ENCODE measurements around the gene BCOR.

BCOR gene

DNA sequence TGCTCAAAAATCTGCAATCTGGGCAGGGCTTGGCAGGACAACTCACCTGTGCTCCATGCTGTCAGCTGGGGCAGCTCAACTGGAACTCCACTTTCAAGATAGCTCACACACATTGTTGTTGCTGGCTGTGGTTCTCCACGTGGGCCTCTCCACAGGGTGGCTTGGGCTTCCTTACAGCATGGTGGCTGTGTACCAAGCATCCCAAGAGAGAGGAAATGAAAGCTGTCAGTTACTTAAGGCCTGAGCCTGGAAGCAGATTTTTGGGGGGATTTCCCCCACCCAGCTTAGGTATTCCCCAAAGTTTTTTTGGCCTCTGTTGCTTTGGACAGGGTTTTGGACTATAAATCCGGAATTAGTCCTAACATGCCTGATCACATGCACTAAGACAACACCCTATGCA lies 81.0 kb downstream of the BCOR start:
- no peak for TF ChIP-seq CTCF (conservative IDR thresholded peaks at IDR 0.05; ENCODE audit: low read depth, low read length)
- H3K4me3 ChIP-seq (ENCODE audit: low read length) = no peak overlapping the region
- no peak for DNase-seq (ENCODE audit: low read depth)

DNA sequence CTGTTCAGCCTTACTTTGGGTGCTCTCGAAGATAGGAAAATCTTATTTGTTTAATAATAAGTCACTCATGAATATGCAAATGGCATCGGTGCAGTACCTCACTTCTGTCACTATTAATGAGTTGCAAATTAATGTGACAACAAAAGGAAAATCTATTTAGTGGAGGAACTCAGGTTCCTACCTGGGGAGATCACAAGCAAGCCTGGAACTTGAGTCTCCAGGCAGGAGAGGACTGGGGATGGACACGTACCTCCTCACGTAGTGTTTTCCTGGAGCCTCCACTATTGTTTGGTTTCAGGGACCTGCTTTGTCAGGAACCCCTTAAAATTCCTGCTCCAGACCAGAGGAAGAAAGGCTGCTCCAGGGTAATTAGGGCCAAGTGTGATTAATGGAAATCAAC lies 82.1 kb downstream of the BCOR start:
- no peak overlapping the region for H3K4me3 ChIP-seq (ENCODE audit: low read length)
- TF ChIP-seq CTCF (conservative IDR thresholded peaks at IDR 0.05; ENCODE audit: low read depth, low read length) = no peak
- DNase-seq (ENCODE audit: low read depth) = no peak

DNA sequence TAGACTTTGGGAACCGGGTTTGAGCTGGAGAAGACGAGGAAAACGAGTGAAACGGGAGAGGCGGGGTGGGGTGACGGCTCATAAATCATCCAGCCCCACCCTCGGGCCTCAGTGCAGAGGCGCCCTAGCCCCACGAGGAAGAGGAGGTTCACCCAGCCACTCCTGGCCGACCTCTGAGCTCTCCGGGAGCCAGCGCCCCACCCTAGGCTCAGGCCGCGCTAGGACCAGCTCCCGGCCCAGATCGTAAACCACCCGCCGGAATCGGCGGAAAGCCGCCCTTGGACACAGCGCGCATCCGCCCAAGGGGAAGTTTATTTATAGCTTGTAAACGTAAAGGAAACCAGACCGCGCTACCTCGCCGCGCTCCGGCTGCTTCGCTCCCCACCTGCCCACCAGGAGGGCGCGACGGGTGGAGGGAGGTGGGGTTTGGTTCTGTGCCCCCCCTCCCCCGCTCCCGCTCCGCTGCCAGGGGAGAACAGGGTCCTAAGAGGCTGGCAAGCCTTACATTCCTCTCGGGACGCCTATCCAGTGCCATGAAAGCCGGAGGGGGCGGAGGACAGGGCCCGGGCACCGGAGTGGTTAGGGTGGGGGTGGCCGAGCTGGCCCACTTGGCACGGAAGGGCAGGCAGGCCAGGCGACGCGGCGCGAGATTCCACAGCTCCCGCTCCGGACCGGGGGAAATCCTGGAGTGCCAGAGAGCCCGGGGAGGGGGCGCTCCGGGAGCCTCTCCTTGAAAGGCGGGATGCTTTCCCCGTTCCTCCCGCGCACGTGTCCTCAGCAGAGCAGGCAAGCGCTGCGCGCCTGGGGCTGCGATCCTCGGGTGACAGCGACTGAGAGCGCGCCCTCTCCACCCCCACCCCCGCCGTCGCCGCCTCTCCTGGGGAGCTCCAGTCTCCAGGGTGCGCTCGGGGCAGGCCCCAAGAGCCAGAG lies 84.2 kb downstream of the BCOR start:
- no peak for DNase-seq (ENCODE audit: low read depth)
- peak overlapping the region; percentile 52 for H3K4me3 ChIP-seq (ENCODE audit: low read length)
- no peak for TF ChIP-seq CTCF (conservative IDR thresholded peaks at IDR 0.05; ENCODE audit: low read depth, low read length)

- DNase-seq (ENCODE audit: low read depth) = no peak
- no peak for TF ChIP-seq CTCF (conservative IDR thresholded peaks at IDR 0.05; ENCODE audit: low read depth, low read length)
- peak overlapping the region; percentile 52 for H3K4me3 ChIP-seq (ENCODE audit: low read length)
Measured at GRCh38 chrX:40012868-40013265, 84.9 kb downstream of the BCOR start.

DNA sequence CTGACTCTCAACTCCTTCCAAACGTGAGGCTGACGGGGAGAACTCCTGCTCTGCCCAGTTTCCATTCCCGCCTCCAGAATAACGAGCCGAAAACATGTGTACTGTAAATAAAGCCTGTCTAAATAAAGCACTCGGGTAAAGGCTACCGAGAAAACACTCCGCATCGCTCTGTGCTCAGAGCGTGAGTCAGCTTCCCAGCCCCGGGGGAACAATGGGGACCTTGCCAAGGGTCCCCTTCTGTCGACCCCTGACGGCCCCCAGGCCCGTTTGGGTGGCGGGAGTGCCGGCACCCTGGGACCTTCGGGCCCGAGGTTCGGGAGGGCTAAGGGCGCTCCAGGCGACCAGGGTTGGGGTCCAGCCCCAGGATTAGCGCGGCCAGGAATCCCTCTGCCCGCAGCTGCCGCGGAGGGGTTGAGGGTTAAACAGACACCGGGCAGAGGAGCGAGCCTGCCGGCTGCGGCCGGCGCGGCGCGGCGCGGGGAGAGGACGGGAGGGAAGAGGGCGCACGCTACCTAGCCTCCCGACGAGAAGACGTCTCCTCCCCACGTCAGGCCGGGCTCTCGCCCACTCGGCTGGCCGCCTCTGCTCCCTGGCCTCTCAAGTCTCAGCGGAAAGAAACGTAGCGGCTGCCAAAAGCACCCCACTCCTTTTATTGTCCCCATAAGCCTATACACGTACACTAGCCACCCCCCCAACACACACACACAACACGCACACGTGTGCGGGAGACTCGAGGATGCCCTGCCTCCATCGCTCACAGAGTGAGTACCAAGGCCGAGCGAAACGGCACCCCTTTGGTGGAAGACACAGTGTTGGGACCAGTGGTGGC lies 85.5 kb downstream of the BCOR start:
- no peak for DNase-seq (ENCODE audit: low read depth)

GRCh38 chrX:40011322-40012038 lies 86.3 kb downstream of the BCOR start:
- DNase-seq (ENCODE audit: low read depth) = no peak
- no peak for TF ChIP-seq CTCF (conservative IDR thresholded peaks at IDR 0.05; ENCODE audit: low read depth, low read length)
- no peak overlapping the region for H3K4me3 ChIP-seq (ENCODE audit: low read length)

More for the DNA sequence above, 85.5 kb downstream of the BCOR start:
- no peak overlapping the region for H3K4me3 ChIP-seq (ENCODE audit: low read length)
- no peak for TF ChIP-seq CTCF (conservative IDR thresholded peaks at IDR 0.05; ENCODE audit: low read depth, low read length)
